Ectodermal cell (in vitro differentiated cells): ENCODE measurements around the gene ZSCAN5B.
"Not testable (repeated sequence)": the region's sequence is repeated elsewhere in the genome, so short reads cannot be mapped to it uniquely, and the experiment has no call there.

ENCODE experiments used
- H3K27ac ChIP-seq: 2 replicates; pipeline ENCODE4 v1.7.0; 2013; ENCODE audit warnings: mild to moderate bottlenecking, low read depth, low read length; ENCODE audit not compliant: insufficient read depth, poor library complexity, severe bottlenecking
- H3K27me3 ChIP-seq: 2 replicates; pipeline ENCODE4 v1.7.0; 2013; ENCODE audit warnings: mild to moderate bottlenecking, low read length; ENCODE audit not compliant: insufficient read depth, control insufficient read depth, poor library complexity, severe bottlenecking
- H3K36me3 ChIP-seq: one replicate; pipeline ENCODE4 v1.7.0; 2013; ENCODE audit warnings: low read length; ENCODE audit not compliant: control insufficient read depth, insufficient read depth
- H3K4me1 ChIP-seq: one replicate; pipeline ENCODE4 v1.7.0; 2013; ENCODE audit warnings: low read length; ENCODE audit not compliant: control insufficient read depth, insufficient read depth
- H3K4me3 ChIP-seq: 2 replicates; pipeline ENCODE4 v1.7.0; 2013; ENCODE audit warnings: low read depth, low read length, control low read depth; ENCODE audit not compliant: insufficient read depth
- H3K9me3 ChIP-seq: 2 replicates; pipeline ENCODE4 v1.7.0; 2013; ENCODE audit warnings: mild to moderate bottlenecking, low read length, moderate library complexity; ENCODE audit not compliant: control insufficient read depth
- WGBS, 2 experiments: methylation state at CpG; one replicate each; pipeline ENCODE4 v1.1.7; 2013; ENCODE audit warnings: missing lambda C conversion rate in 2 of 2; 5-methylcytosine and 5-hydroxymethylcytosine counted together

Gene ZSCAN5B

DNA sequence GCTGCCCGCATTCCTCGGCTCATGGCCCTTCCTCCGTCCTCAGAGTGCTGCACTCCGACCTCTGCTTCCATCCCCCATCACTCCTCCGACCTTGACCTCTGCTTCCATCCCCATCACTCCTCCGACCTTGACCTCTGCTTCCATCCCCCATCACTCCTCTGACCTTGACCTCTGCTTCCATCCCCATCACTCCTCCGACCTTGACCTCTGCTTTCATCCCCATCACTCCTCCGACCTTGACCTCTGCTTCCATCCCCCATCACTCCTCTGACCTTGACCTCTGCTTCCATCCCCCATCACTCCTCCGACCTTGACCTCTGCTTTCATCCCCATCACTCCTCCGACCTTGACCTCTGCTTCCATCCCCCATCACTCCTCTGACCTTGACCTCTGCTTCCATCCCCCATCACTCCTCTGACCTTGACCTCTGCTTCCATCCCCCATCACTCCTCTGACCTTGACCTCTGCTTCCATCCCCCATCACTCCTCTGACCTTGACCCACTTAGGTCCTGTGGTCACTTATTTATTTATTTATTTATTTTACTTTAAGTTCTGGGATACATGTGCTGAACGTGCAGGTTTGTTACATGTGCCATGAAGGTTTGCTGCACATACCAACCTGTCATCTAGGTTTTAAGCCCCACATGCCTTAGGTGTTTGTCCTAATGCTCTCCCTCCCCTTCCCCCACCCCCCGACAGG, 48.5 kb downstream of the ZSCAN5B start:
- Histone ChIP-seq H3K36me3 (peaks cover 17% of the 10 kb centered on the region), H3K4me1 (peaks cover 15% of the 10 kb centered on the region)
- H3K4me3 ChIP-seq, H3K27ac ChIP-seq, H3K27me3 ChIP-seq, H3K9me3 ChIP-seq: not testable (repeated sequence)
- 92 to 94% methylated on average over 12 of the region's 12 CpGs for WGBS, 2 experiments

DNA sequence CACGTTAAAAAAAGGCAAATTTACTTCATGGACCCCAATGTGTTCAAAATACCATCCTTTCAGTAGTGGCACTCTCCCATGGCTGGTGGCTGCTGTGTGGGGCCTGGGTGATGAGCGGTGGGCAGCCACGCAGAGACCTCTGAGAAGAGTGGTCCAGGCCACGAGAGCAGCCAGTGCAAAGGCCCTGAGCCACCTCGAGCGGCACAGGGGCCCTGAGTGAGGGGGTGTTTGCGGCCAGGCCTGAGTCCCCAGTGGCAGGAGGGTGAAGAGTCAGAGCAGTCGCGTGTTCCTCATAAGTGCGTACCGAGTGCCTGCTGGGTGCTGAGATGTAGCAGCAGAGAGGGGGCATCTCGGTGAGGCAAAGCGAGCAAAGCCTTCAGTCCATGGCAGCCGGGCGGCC, 49.5 kb downstream of the ZSCAN5B start:
- H3K27me3 ChIP-seq = no peaks in the 10 kb centered on the region
- H3K27ac ChIP-seq = no peak overlapping the region
- WGBS, 2 experiments = 97% methylated on average over 15 of the region's 15 CpGs
- no peaks in the 10 kb centered on the region for H3K9me3 ChIP-seq
- H3K4me3 ChIP-seq = no peak overlapping the region
- peaks cover 5% of the 10 kb centered on the region for H3K4me1 ChIP-seq
- H3K36me3 ChIP-seq = peaks cover 17% of the 10 kb centered on the region

DNA sequence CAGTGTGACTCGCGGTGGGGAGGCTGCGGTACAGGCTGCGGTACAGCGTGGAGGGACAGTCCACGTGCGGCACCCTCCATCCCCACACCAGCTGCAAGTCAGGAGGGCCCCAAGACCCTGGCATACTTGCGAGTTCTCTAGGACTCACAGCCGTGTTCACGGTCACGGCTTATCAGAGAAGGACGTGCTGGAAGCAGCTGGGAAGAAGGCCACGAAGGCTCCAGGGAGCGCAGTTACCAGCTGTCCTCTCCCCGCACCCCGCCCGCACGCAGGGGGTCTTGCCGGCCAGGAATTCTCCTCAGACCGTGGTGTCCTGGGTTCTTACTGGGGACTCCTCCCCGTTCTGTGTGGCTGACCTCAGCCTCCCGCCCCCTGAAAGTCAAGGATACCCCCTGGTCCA, 50.3 kb downstream of the ZSCAN5B start:
- Histone ChIP-seq H3K27me3 (no peaks in the 10 kb centered on the region), H3K4me3 (no peak overlapping the region), H3K4me1 (no peaks in the 10 kb centered on the region), H3K36me3 (peaks cover 17% of the 10 kb centered on the region), H3K27ac (no peak overlapping the region), H3K9me3 (no peaks in the 10 kb centered on the region)
- 95% methylated on average over 22 of the region's 22 CpGs for WGBS, 2 experiments

DNA sequence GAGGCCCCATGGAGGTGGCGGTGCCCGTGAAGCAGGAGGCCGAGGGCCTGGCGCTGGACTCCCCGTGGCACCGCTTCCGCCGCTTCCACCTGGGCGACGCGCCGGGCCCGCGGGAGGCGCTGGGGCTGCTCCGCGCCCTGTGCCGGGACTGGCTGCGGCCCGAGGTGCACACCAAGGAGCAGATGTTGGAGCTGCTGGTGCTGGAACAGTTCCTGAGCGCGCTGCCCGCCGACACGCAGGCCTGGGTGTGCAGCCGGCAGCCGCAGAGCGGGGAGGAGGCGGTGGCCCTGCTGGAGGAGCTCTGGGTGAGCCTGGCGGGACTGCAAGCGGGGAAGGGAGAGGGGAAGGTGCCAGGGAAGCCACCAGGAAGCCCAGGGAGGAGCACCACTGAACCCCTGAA, 50.7 kb downstream of the ZSCAN5B start:
- no peak overlapping the region for H3K4me3 ChIP-seq
- no peaks in the 10 kb centered on the region for H3K4me1 ChIP-seq
- no peaks in the 10 kb centered on the region for H3K9me3 ChIP-seq
- H3K27me3 ChIP-seq = no peaks in the 10 kb centered on the region
- 95 to 97% methylated on average over 31 of the region's 31 CpGs for WGBS, 2 experiments
- H3K36me3 ChIP-seq = peaks cover 17% of the 10 kb centered on the region
- H3K27ac ChIP-seq = no peak overlapping the region

DNA sequence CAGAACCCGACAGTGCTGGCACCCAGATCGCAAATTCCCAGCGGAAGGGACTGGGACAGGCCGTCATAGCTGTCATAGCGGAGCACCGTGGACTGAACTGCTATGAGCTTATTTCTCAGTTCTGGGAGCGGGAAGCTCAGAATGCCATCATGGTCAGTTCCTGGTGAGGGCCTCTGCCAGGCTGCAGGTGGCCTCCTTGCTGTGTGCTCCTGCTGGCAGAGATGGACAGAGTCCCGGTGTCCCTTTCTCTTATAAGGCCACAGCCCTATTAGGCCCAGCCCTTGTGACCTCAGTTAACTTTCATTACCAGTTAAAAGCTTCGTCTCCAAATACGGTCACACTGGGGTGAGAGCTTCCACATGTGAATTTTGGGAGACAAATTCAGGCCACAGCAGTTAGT, 51.9 kb downstream of the ZSCAN5B start:
- Histone ChIP-seq H3K36me3 (peaks cover 17% of the 10 kb centered on the region), H3K27ac (no peak overlapping the region), H3K27me3 (no peaks in the 10 kb centered on the region), H3K4me3 (no peak overlapping the region), H3K9me3 (no peaks in the 10 kb centered on the region), H3K4me1 (no peaks in the 10 kb centered on the region)
- WGBS, 2 experiments = 94 to 97% methylated on average over 10 of the region's 10 CpGs

DNA sequence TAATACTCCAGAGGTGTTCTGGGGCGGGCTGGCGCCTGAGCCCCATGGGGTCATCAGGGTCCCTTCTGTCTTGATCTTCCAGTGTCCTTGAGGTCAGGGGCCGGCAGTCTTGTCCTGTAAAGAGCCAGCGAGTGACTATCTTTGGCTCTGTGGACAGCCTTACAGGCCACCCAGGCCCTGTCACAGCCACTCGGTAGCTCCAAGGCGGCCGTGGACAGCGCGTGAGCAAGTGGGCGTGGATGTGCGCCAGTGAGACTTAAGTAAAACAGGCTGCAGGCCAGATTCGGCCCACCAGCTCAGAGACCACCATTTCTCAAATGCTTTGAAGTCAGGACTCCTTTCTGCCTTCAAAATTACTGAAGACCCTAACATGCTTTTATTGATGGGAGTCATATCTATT, 52.8 kb downstream of the ZSCAN5B start:
- Histone ChIP-seq H3K4me3 (no peak overlapping the region), H3K9me3 (no peaks in the 10 kb centered on the region), H3K27me3 (no peaks in the 10 kb centered on the region), H3K27ac (no peak overlapping the region), H3K36me3 (peaks cover 17% of the 10 kb centered on the region), H3K4me1 (peaks cover 6% of the 10 kb centered on the region)
- WGBS, 2 experiments = 95 to 96% methylated on average over 12 of the region's 12 CpGs

DNA sequence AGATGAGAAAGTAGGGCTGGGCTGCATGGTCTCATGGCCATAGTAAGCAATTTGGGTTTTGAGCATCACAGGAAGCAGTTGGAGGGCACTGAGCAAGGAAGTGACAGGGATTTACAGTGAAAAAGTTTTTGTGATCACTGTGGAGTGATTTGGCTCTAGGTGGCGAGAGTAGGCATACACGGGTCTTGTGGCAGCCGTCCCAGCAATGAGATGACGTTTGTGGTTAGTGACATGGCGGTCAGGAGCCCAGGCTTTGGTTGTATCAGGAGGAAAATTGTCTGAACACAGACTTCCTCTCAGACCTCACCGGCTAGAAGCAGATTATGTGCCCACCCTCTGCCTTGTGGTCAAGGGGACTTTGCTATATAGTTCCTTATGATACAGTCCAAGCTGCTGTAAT, 53.2 kb downstream of the ZSCAN5B start:
- 91 to 95% methylated on average over 6 of the region's 6 CpGs for WGBS, 2 experiments
- Histone ChIP-seq H3K36me3 (peaks cover 17% of the 10 kb centered on the region), H3K9me3 (no peaks in the 10 kb centered on the region), H3K4me1 (peaks cover 8% of the 10 kb centered on the region), H3K4me3 (no peak overlapping the region), H3K27ac (no peak overlapping the region), H3K27me3 (no peaks in the 10 kb centered on the region)

DNA sequence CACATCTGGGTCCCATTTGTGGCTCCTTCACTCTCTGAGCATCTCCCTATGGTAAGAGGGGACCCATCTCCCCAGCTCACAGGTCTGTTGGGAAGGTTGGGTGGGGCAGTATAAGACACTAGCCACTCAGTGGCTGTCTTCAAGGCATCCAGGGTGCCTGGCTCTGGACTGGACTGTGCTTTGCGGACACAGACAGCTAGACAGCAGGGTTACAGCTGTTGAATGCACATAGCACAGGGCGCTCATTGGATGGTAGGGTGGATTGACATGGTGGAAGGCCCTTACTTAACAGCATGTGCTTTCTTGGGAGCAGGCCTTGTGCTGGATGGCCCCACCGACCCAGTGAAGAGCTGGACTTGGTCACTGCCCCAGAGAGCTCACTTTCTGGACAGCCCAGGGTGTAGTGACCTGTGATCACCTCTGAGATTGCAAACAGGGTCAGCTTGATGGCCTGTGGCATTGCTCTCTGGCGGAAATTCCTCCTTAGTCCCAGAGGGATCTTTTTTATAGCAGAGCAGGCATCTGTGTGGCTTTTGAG, 54.6 kb downstream of the ZSCAN5B start:
- Histone ChIP-seq H3K27ac (no peak overlapping the region), H3K27me3 (no peaks in the 10 kb centered on the region), H3K4me1 (peaks cover 8% of the 10 kb centered on the region), H3K36me3 (peaks cover 9% of the 10 kb centered on the region), H3K4me3 (no peak overlapping the region), H3K9me3 (no peaks in the 10 kb centered on the region)
- WGBS, 2 experiments = 93 to 96% methylated on average over 4 of the region's 4 CpGs

DNA sequence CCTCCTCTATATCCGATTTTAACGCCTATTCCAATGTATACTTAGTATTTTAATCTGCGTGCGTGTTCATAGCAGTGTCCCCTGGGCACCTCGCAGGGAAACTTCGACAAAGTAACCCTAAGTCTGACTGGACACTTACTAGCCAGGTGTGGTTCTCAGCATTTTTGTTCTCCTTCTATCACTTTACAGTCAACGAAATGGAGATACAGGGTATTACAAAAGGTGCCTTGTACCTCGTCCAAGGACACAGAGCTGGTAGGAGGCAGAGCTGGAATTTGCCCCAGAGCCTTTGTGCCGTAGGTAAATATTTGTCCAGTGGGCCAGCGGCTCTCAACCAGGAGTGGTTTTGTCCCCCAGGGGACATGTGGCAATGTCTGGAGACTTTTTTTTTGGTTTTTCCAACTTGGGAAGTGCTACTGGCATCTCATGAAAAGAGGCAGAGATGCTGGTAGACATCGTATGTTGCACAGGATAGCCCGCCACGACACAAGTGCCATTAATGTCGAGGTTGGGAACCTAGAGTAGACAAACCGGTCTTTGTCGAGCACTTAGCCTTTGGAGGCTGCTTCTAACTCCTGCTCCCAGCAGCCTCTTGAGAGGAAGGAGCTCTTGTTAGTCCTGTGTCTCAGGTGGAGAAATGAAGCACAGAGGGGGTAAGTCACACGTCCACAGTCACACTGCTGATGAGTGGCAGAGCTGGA, 55.3 kb downstream of the ZSCAN5B start:
- Histone ChIP-seq H3K4me1 (peaks cover 8% of the 10 kb centered on the region), H3K9me3 (no peaks in the 10 kb centered on the region), H3K27ac (no peak overlapping the region), H3K27me3 (no peaks in the 10 kb centered on the region), H3K4me3 (peak overlapping the region; percentile 50), H3K36me3 (peaks cover 2% of the 10 kb centered on the region)
- 89% methylated on average over 17 of the region's 17 CpGs for WGBS, 2 experiments

DNA sequence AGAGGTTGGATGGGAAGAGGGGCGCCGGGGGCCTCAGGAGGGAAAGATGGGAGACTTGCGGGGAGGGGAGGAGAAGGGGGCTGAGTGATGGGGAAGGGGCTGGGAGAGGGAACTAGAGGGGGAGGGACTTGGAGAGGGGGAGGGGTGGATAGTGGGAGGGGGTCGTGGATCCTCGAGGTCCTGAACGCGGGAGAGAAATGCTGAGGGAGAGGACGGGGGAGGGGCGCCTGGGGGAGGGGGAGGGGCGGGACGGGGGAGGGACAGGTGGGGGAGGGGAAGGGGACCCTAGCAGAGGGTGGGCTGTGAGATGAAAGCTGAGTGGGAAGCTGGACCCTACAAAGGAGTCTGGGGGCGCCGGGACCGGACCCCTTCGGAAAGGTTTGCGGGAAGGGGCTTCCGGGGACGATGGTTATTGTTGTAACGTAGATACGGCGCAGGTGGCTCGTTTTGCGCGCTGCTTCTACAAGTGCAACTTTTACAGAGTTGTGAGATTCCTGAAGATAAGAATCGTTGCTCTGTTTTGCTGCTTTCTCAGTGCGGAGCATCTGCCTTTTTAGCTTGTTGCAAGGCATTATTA, 56.1 kb downstream of the ZSCAN5B start:
- no peaks in the 10 kb centered on the region for H3K27me3 ChIP-seq
- no peak overlapping the region for H3K27ac ChIP-seq
- H3K36me3 ChIP-seq = no peaks in the 10 kb centered on the region
- H3K9me3 ChIP-seq = no peaks in the 10 kb centered on the region
- peaks cover 8% of the 10 kb centered on the region for H3K4me1 ChIP-seq
- peak overlapping the region; percentile 50 for H3K4me3 ChIP-seq
- 34 to 36% methylated on average over 18 to 20 of the region's 26 CpGs for WGBS, 2 experiments
